Measurements from ENCODE around the gene MLPH.

MLPH gene

GRCh38 chr2:237515166-237515565 lies 28.1 kb downstream of the MLPH start:
- TF ChIP-seq SPI1 (IDR thresholded peaks at IDR 0.05; ENCODE audit: borderline replicate concordance, low read depth) (no peak), CTCF (IDR thresholded peaks at IDR 0.05; ENCODE audit: insufficient read depth, low read length) (no peak), POLR2AphosphoS5 (IDR thresholded peaks at IDR 0.05; ENCODE audit: low read depth) (no peak), REST (IDR thresholded peaks at IDR 0.05; ENCODE audit: insufficient replicate concordance, low read depth) (no peak), GABPA (IDR thresholded peaks at IDR 0.05; ENCODE audit: low read depth) (no peak)
- no peak overlapping the region for H3K27ac ChIP-seq (replicated peaks)

GRCh38 chr2:237515621-237516275 lies 28.7 kb downstream of the MLPH start:
- TF ChIP-seq GABPA (IDR thresholded peaks at IDR 0.05; ENCODE audit: low read depth) (no peak), REST (IDR thresholded peaks at IDR 0.05; ENCODE audit: insufficient replicate concordance, low read depth) (no peak), CTCF (IDR thresholded peaks at IDR 0.05; ENCODE audit: insufficient read depth, low read length) (no peak), SPI1 (IDR thresholded peaks at IDR 0.05; ENCODE audit: borderline replicate concordance, low read depth) (no peak), POLR2AphosphoS5 (IDR thresholded peaks at IDR 0.05; ENCODE audit: low read depth) (no peak)
- no peak overlapping the region for H3K27ac ChIP-seq (replicated peaks)
- H3K4me3 ChIP-seq (replicated peaks; ENCODE audit: insufficient read depth, low read length): no peak overlapping the region
- no peak for DNase-seq (ENCODE audit: low read depth in 1 of 2, low spot score in 1 of 2)
- H3K27me3 ChIP-seq (ENCODE audit: insufficient read depth, poor library complexity, severe bottlenecking): no peaks in the 10 kb centered on the region

More at GRCh38 chr2:237515166-237515565, 28.1 kb downstream of the MLPH start:
- no peak overlapping the region for H3K4me3 ChIP-seq (replicated peaks; ENCODE audit: insufficient read depth, low read length)
- no peak for DNase-seq (ENCODE audit: low read depth in 1 of 2, low spot score in 1 of 2)
- peaks cover under 1% of the 10 kb centered on the region for H3K27me3 ChIP-seq (ENCODE audit: insufficient read depth, poor library complexity, severe bottlenecking)

GRCh38 chr2:237517163-237517562 lies 30.1 kb downstream of the MLPH start:
- DNase-seq (ENCODE audit: low read depth in 1 of 2, low spot score in 1 of 2): no peak
- Histone ChIP-seq H3K27me3 (ENCODE audit: insufficient read depth, poor library complexity, severe bottlenecking) (no peaks in the 10 kb centered on the region), H3K27ac (replicated peaks) (no peak overlapping the region), H3K4me3 (replicated peaks; ENCODE audit: insufficient read depth, low read length) (no peak overlapping the region)
- TF ChIP-seq REST (IDR thresholded peaks at IDR 0.05; ENCODE audit: insufficient replicate concordance, low read depth) (no peak), SPI1 (IDR thresholded peaks at IDR 0.05; ENCODE audit: borderline replicate concordance, low read depth) (no peak), CTCF (IDR thresholded peaks at IDR 0.05; ENCODE audit: insufficient read depth, low read length) (no peak), POLR2AphosphoS5 (IDR thresholded peaks at IDR 0.05; ENCODE audit: low read depth) (no peak), GABPA (IDR thresholded peaks at IDR 0.05; ENCODE audit: low read depth) (no peak)

All from HL-60 (cell line).